Aorta (tissue), 5 donors: Measurements from ENCODE around the gene AGXT. TPM values are rescaled to one million over a fixed set of nuclear protein-coding genes. Genes with fewer than 3 reads are reported as not detected.

Source experiments
- ATAC-seq: fragments of 200-7000 bp; cut with Tn5 transposase; one replicate; pipeline ENCODE4 v1.9.1; 2022; ENCODE audit warnings: moderate library complexity; ENCODE audit not compliant: low FRiP score
- DNase-seq, 2 donors: peaks; one replicate each; pipeline ENCODE4 v3.0.0-alpha.2; 2020
- H3K27ac ChIP-seq, 2 donors: one replicate each; pipeline ENCODE4 v1.5.1; 2013; ENCODE audit warnings: low read length in 2 of 2, mild to moderate bottlenecking in 2 of 2, moderate library complexity in 2 of 2, control low read depth in 1 of 2, inconsistent platforms in 1 of 2, low read depth in 1 of 2
- H3K27me3 ChIP-seq, 2 donors: one replicate each; pipeline ENCODE4 v1.6.1; 2013; ENCODE audit warnings: control low read depth in 1 of 2, low read length in 1 of 2, mild to moderate bottlenecking in 1 of 2, moderate library complexity in 1 of 2; ENCODE audit not compliant: insufficient read depth in 2 of 2, control insufficient read depth in 1 of 2
- H3K36me3 ChIP-seq, 2 donors: one replicate each; pipeline ENCODE4 v1.6.1; 2013; ENCODE audit warnings: control low read depth in 1 of 2, low read length in 1 of 2, mild to moderate bottlenecking in 1 of 2; ENCODE audit not compliant: insufficient read depth in 2 of 2, control insufficient read depth in 1 of 2
- H3K4me1 ChIP-seq, 2 donors: one replicate each; pipeline ENCODE4 v1.6.1; 2013; ENCODE audit warnings: low read length in 2 of 2, control low read depth in 1 of 2, mild to moderate bottlenecking in 1 of 2, moderate library complexity in 1 of 2; ENCODE audit not compliant: insufficient read depth in 2 of 2, control insufficient read depth in 1 of 2
- H3K4me3 ChIP-seq, 2 donors: one replicate each; pipeline ENCODE4 v1.5.1; 2013; ENCODE audit warnings: low read length in 2 of 2, control low read depth in 1 of 2, mild to moderate bottlenecking in 1 of 2
- H3K9me3 ChIP-seq: one replicate; pipeline ENCODE4 v1.6.1; 2013; ENCODE audit warnings: mild to moderate bottlenecking, low read length; ENCODE audit not compliant: control insufficient read depth
- WGBS, 2 donors: extraction: QIAGEN DNeasy Blood & Tissue Kit; methylation state at CpG; one replicate each; pipeline ENCODE4 v1.1.7; 2013; 5-methylcytosine and 5-hydroxymethylcytosine counted together
- intact Hi-C, 2 donors: fragments of 100-400 bp; cut with DNase I; formaldehyde crosslinking; loops; one replicate each; pipeline versions ENCODE4 v1.14.2 to v1.15.0; 2022
- polyA plus RNA-seq, 2 donors: library from polyadenylated mRNA; stranded (reverse); fragments of 200-250 nt; gene quantifications; one replicate each; pipeline ENCODE4 v1.2.3, GENCODE V29; 2013
- total RNA-seq, 2 donors: library from RNA; stranded (reverse); fragmentation: NEBNext Ultra II Directional; extraction: Animal tissue kit (Norgen Biotek cat#: 25700); gene quantifications; one replicate each; pipeline ENCODE4 v1.2.1, GENCODE V29; 2021
- donor health status: healthy with polysubstance abuse.
- donor health status: Bipolar disorder and iron deficiency.
- donor health status: DM: no; HTN: no; CAD: no.
- donor health status: DM: no; HTN: no; CAD: no.
- donor health status: DM: yes; HTN: yes; CAD: no.

The AGXT gene
- total and polyA plus RNA-seq, 4 donors, result not detected

DNA sequence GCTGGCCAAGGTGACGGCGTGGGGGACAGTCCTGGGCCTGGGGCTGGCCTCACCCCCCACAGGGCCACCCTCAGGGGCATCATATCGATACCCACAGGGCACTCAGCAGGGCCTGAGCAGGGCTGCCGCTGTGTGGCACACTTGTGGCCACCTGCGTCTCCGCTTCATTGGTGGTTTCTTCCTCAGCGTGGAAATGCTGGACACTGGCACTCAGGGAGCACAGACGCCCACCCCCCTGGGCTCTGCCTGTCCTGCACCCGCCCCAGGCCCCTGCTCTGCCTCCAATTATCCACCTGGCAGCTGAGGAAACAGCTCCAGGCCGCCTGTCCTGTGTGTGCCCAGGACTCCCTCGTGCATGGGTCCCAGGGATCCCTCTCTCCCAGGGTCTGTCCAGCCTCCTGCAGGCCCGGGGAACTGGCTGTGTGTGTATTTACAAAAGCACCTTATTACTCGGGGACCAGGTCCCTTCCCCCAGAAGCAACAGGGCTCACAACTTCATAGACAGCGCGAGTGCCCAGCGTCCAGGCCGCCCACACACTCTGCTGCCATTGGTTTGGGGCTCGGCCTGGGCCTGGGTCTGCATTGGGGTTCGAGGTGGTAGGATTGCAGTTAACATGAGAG is 50.6 kb downstream of the AGXT start:
- H3K36me3 ChIP-seq, result no peaks in the 10 kb centered on the region
- H3K9me3 ChIP-seq, result no peaks in the 10 kb centered on the region
- intact Hi-C loops, result loop anchor here in 1 of 2 donors (5.0 to 10.0 kb wide), 2 partner anchors 73 to 136 kb away; no protein-coding TSS in a partner anchor
- DNase-seq, result peak in 1 of 2 donors; percentile 42
- no peak overlapping the region for H3K27ac ChIP-seq
- no peaks in the 10 kb centered on the region for H3K27me3 ChIP-seq
- no peak overlapping the region for H3K4me3 ChIP-seq
- ATAC-seq, result no peak
- WGBS, 2 donors, result 90 to 94% methylated on average over 16 to 19 of the region's 19 CpGs
- no peaks in the 10 kb centered on the region for H3K4me1 ChIP-seq

DNA sequence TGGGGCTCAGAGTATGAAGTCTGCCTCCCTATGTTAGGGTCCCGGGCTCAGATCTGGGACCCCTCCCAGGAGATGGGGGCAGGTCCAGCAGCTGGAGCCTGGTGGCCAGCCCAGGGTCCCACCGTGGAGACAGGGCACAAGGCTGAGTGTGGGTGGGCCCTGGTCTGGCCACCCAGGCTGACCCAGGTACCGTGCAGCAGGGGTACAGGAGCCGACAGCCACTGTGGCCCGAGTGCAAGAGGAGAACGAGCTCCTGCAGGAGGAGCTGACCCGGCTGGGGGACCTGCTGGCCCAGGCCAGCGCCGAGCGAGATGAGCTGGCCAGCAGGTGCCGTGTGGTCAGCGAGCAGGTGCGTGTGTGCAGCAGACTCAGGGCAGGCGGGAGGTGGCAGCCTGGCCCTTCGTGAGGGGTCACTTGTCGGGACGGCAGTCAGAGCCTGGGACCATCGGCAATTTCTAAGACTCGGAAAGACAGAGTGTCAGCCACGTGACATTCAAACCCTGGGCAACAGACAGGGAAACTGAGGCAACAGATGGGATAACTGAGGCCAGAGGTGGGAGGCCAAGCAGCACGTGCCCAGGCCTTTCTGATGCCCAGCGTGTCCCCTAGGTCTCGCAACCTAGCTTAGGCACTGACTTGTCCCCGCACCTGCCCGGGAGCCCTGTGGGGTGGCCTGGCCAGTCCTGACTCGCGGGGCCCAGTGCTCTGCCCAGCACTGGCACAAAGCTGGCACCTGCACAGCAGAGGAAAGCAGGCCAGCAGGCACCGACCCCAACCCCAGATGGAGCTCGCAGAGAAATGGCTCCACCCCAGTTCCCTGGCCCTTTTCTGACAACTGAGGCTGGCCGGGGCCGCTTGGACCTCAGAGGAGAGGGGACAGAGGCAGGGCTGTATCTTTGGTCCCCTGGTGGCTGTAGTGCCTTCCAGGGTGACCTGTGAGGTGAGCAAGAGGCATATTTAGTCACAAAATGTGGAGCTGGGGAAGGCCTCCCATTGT is 51.5 kb downstream of the AGXT start:
- no peaks in the 10 kb centered on the region for H3K4me1 ChIP-seq
- H3K36me3 ChIP-seq, result no peaks in the 10 kb centered on the region
- WGBS, 2 donors, result 86 to 93% methylated on average over 31 of the region's 31 CpGs
- no peaks in the 10 kb centered on the region for H3K9me3 ChIP-seq
- no peak overlapping the region for H3K4me3 ChIP-seq
- no peak overlapping the region for H3K27ac ChIP-seq
- no peaks in the 10 kb centered on the region for H3K27me3 ChIP-seq
- intact Hi-C loops, result loop anchor here in 1 of 2 donors (5.0 to 10.0 kb wide), 2 partner anchors 72 to 135 kb away; no protein-coding TSS in a partner anchor
- ATAC-seq (no peak), DNase-seq (peak; percentile 41 to 70)

DNA sequence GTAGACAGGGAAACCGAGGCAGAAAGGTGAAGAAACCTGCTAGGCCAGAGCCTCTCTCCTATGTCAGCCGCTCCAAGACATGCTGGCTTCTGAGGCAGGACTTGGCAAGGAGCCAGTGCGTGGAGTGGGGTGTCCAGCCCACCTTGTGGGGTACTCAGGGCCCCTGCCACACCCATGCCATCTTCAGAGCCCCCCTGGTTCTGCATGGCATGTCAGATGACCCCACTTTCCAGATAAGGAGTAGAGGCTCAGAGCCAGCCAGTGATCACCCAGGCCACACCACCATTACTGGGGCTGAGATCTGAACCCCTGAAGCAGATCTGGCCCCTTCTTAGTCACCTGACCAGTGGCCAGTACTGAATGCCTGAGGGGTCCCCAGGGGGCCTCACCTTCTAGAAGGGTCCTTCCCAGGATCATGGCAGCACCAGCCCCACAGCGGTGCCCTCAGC is 52.2 kb downstream of the AGXT start:
- 71 to 78% methylated on average over 4 of the region's 4 CpGs for WGBS, 2 donors
- Histone ChIP-seq H3K4me1 (no peaks in the 10 kb centered on the region), H3K36me3 (no peaks in the 10 kb centered on the region), H3K9me3 (no peaks in the 10 kb centered on the region), H3K27ac (no peak overlapping the region), H3K27me3 (no peaks in the 10 kb centered on the region), H3K4me3 (no peak overlapping the region)
- peak; percentile 44 to 76 for DNase-seq
- intact Hi-C loops, result no loop called here
- ATAC-seq, result no peak

DNA sequence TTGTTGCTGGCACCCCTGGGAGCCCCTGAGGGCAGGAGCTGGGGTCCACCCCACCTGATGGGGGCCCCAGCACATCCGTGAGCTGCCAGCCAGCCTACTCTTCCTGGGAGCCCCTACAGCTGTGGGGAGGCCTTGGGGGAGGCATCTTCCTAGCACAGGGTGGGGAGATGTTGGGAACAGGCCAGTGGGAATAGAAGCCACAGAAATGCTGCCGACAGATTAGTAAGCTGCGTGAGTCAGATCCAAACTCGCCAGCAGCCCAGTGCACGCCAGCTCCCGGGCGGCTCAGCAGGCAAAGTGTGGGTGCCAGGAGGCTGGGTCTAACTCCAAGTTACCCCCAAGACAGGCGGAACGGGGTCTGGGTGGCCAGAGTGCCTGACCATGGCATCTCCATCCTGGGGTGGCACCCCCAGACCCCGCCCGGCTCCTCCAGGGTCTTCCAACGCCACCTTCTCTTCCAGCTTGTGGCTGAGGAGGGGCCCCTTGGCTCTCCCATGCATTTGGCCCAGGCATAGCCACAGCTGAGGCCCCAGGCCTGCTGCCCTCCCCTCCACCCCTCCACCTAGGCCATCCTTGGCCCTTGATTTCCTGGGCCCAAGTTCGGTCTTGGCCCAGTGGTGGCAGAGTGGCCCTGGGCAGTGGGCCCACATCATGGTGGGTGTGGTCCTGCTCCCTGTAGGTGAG is 52.8 kb downstream of the AGXT start:
- H3K4me1 ChIP-seq, result no peaks in the 10 kb centered on the region
- DNase-seq, result peak; percentile 84 to 86
- intact Hi-C loops, result no loop called here
- no peaks in the 10 kb centered on the region for H3K9me3 ChIP-seq
- 37 to 62% methylated on average over 13 of the region's 13 CpGs for WGBS, 2 donors
- no peak overlapping the region for H3K27ac ChIP-seq
- no peaks in the 10 kb centered on the region for H3K36me3 ChIP-seq
- H3K27me3 ChIP-seq, result no peaks in the 10 kb centered on the region
- no peak overlapping the region for H3K4me3 ChIP-seq
- peak; percentile 51 for ATAC-seq

GRCh38 chr2:240921995-240922244 is 53.3 kb downstream of the AGXT start:
- no peak overlapping the region for H3K27ac ChIP-seq
- ATAC-seq (no peak), DNase-seq (no peak)
- H3K27me3 ChIP-seq, result no peaks in the 10 kb centered on the region
- intact Hi-C loops, result no loop called here
- H3K4me1 ChIP-seq, result no peaks in the 10 kb centered on the region
- no peak overlapping the region for H3K4me3 ChIP-seq
- WGBS, 2 donors, result 87 to 91% methylated on average over 1 of the region's 1 CpG
- no peaks in the 10 kb centered on the region for H3K9me3 ChIP-seq
- H3K36me3 ChIP-seq, result no peaks in the 10 kb centered on the region

- ATAC-seq, result no peak
- H3K27ac ChIP-seq, result no peak overlapping the region
- H3K4me1 ChIP-seq, result no peaks in the 10 kb centered on the region
- H3K27me3 ChIP-seq, result no peaks in the 10 kb centered on the region
- H3K4me3 ChIP-seq, result no peak overlapping the region
- DNase-seq, result peak; percentile 33 to 64
- no peaks in the 10 kb centered on the region for H3K36me3 ChIP-seq
- intact Hi-C loops, result no loop called here
- no peaks in the 10 kb centered on the region for H3K9me3 ChIP-seq
- WGBS, 2 donors, result 80 to 85% methylated on average over 18 of the region's 18 CpGs
Observed at GRCh38 chr2:240922245-240922981, 53.8 kb downstream of the AGXT start.

DNA sequence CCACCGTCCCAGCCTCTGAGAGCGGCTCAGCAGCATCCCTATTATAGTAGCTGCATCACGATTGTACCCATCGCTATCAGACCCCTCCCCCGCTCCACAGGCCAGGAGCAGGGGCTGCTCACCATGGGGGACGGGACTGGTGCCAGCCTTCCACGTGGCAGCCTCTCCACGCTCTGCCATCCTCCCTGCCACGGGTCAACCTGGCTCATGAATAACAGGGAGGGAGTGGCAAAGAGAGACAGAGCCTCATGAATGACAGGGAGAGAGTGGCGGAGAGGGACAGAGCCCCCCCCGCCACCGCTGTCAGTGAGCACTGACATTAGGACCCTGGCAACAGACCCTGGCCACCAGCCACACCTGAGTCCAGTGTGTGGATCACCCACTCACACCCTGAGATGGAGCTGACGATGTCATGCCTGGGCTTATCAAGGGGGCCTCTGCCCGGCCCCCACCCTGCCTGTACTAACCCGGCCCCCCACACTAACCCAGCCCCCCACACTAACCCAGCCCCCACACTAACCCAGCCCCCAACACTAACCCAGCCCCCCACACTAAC is 54.4 kb downstream of the AGXT start:
- H3K9me3 ChIP-seq, result no peaks in the 10 kb centered on the region
- ATAC-seq, result no peak
- H3K27me3 ChIP-seq, result no peaks in the 10 kb centered on the region
- peak; percentile 45 to 63 for DNase-seq
- intact Hi-C loops, result no loop called here
- H3K36me3 ChIP-seq, result no peaks in the 10 kb centered on the region
- no peaks in the 10 kb centered on the region for H3K4me1 ChIP-seq
- 51 to 56% methylated on average over 15 of the region's 15 CpGs for WGBS, 2 donors
- H3K27ac ChIP-seq, result no peak overlapping the region
- no peak overlapping the region for H3K4me3 ChIP-seq

GRCh38 chr2:240925191-240925567 is 56.6 kb downstream of the AGXT start:
- peaks cover 3% of the 10 kb centered on the region for H3K9me3 ChIP-seq
- H3K4me3 ChIP-seq, result no peak overlapping the region
- WGBS, 2 donors, result 81 to 85% methylated on average over 14 of the region's 14 CpGs
- intact Hi-C loops, result no loop called here
- H3K4me1 ChIP-seq, result no peaks in the 10 kb centered on the region
- ATAC-seq (no peak), DNase-seq (peak; percentile 44 to 50)
- no peak overlapping the region for H3K27ac ChIP-seq
- no peaks in the 10 kb centered on the region for H3K27me3 ChIP-seq
- no peaks in the 10 kb centered on the region for H3K36me3 ChIP-seq
